Measurements from ENCODE around the gene TLE1. TPM values are rescaled to one million over a fixed set of nuclear protein-coding genes. Genes with fewer than 3 reads are reported as not detected.
A peak's percentile ranks its signal among the peaks of the same experiment; 100 is the strongest.

Gene TLE1
- total and polyA plus RNA-seq, 2 of the 4 experiments (the other 2 are of a cell fraction): 36.0 to 51.0 TPM

GRCh38 chr9:81559709-81560108 lies 129.6 kb downstream of the TLE1 start:
- Histone ChIP-seq H3K9ac (ENCODE audit: low read depth, low read length) (no peak overlapping the region), H3K4ac (ENCODE audit: low read depth, low read length) (peak overlapping the region; percentile 90), H3K14ac (replicated peaks; ENCODE audit: low read depth, low read length) (peak overlapping the region; percentile 80), H2AFZ (replicated peaks; ENCODE audit: low read length, poor library complexity) (peak overlapping the region; percentile 60), H2BK5ac (ENCODE audit: low read depth, low read length, poor library complexity, severe bottlenecking) (peak overlapping the region; percentile 61), H2AK5ac (ENCODE audit: low read depth, low read length) (peak overlapping the region; percentile 86), H3K18ac (ENCODE audit: low read depth, low read length) (peak overlapping the region; percentile 96), H3K27me3 (ENCODE audit: control insufficient read depth, insufficient read depth, low read length) (no peaks in the 10 kb centered on the region), H4K8ac (ENCODE audit: low read depth in 2 of 2, low read length in 2 of 2) (peak overlapping the region; percentile 20 to 84; a peak in 3 of 4 replicates), H3K4me3 (ENCODE audit: insufficient read depth, low read depth, low read length) (no peak overlapping the region), H3K4me1 (ENCODE audit: control insufficient read depth, insufficient read depth, low read length) (peaks cover 25% of the 10 kb centered on the region), H3K27ac (ENCODE audit: insufficient read depth, low read length) (peak overlapping the region; percentile 69), H3K4me2 (ENCODE audit: low read depth, low read length) (peak overlapping the region; percentile 5), H2BK15ac (ENCODE audit: low read depth, low read length) (peak overlapping the region; percentile 85), H3K36me3 (ENCODE audit: control insufficient read depth, insufficient read depth, low read length) (no peaks in the 10 kb centered on the region), H3K56ac (ENCODE audit: extremely low read depth, insufficient read depth, low read length) (peak overlapping the region; percentile 59; the same call in 1 of the 2 replicates), H4K5ac (ENCODE audit: low read depth, low read length) (peak overlapping the region; percentile 43), H3K79me1 (ENCODE audit: low read depth in 1 of 2, low read length in 2 of 2) (no peaks in the 10 kb centered on the region), H3K9me3 (ENCODE audit: control insufficient read depth, insufficient read depth, low read length) (no peaks in the 10 kb centered on the region), H3K9me1 (ENCODE audit: insufficient read depth, low read length) (peaks cover 22% of the 10 kb centered on the region), H4K91ac (ENCODE audit: insufficient read depth, low read depth, low read length) (peak overlapping the region; percentile 90), H2BK20ac (ENCODE audit: low read depth, low read length) (peak overlapping the region; percentile 97), H2BK120ac (ENCODE audit: low read depth, low read length) (peak overlapping the region; percentile 96), H2AK9ac (replicated peaks; ENCODE audit: low read depth, low read length, poor library complexity) (peak overlapping the region; percentile 68), H3K23ac (ENCODE audit: low read depth, low read length) (peak overlapping the region; percentile 83), H4K20me1 (ENCODE audit: insufficient read depth, low read length) (no peaks in the 10 kb centered on the region)
- intact Hi-C loops (cut with micrococcal nuclease): loop anchor here (2.0 to 5.0 kb wide), 2 partner anchors 75 to 167 kb away; no protein-coding TSS in a partner anchor
- CTCF ChIA-PET: no interaction called here
- WGBS, 2 experiments (ENCODE audit: extremely low coverage in 2 of 2, insufficient read length in 1 of 2): 0% methylated on average over 1 of the region's 4 CpGs; no CpG with 5 or more reads in 1 of the 2 experiments
- dilution Hi-C loops (cut with HindIII; ENCODE audit: low sequenced_read_pairs, unreplicated experiment): no loop called here
- in situ Hi-C loops (cut with MboI; ENCODE audit: low sequenced_read_pairs): no loop called here
- POLR2A ChIA-PET (ENCODE audit: unreplicated experiment): no interaction called here
- peak; percentile 79 for TF ChIP-seq FOS (IDR thresholded peaks at IDR 0.05; ENCODE audit: low read depth, low read length)
- 0 out of 2 replicates have a peak, but pooled peaks have one; percentile 22 for TF ChIP-seq NFE2L2 (IDR thresholded peaks at IDR 0.05; ENCODE audit: low read depth, low read length)
- no peak for TF ChIP-seq USF2 (IDR thresholded peaks at IDR 0.05; ENCODE audit: low read depth, low read length)
- TF ChIP-seq MAFK (IDR thresholded peaks at IDR 0.05; ENCODE audit: low read depth, low read length): peak; percentile 29; the same call in 1 of the 2 replicates
- no peak for TF ChIP-seq CHD1 (IDR thresholded peaks at IDR 0.05; ENCODE audit: low read depth, low read length)
- peak; percentile 69 for TF ChIP-seq RCOR1 (IDR thresholded peaks at IDR 0.05; ENCODE audit: insufficient replicate concordance, low read length)
- no peak for TF ChIP-seq SMC3 (IDR thresholded peaks at IDR 0.05; ENCODE audit: low read depth, low read length)
- TF ChIP-seq MAZ (IDR thresholded peaks at IDR 0.05; ENCODE audit: borderline replicate concordance, low read depth, low read length): peak; percentile 19; the same call in 1 of the 2 replicates
- TF ChIP-seq POLR2A (IDR thresholded peaks at IDR 0.05; ENCODE audit: low read depth, low read length): no peak
- TF ChIP-seq RFX5 (IDR thresholded peaks at IDR 0.05; ENCODE audit: low read depth, low read length): no peak
- TF ChIP-seq ELK1 (IDR thresholded peaks at IDR 0.05; ENCODE audit: borderline replicate concordance, low read depth, low read length): no peak
- no peak for TF ChIP-seq MXI1 (IDR thresholded peaks at IDR 0.05; ENCODE audit: borderline replicate concordance, low read depth, low read length)
- TF ChIP-seq CEBPB (IDR thresholded peaks at IDR 0.05; ENCODE audit: low read depth, low read length): no peak
- TF ChIP-seq BHLHE40 (IDR thresholded peaks at IDR 0.05; ENCODE audit: low read depth, low read length): no peak
- peak; percentile 22; the same call in 1 of the 2 replicates for TF ChIP-seq RAD21 (IDR thresholded peaks at IDR 0.05; ENCODE audit: low read length)
- no peak for TF ChIP-seq CTCF (conservative IDR thresholded peaks at IDR 0.05; ENCODE audit: low read depth, low read length)
- ATAC-seq (ENCODE audit: low read depth): peak; percentile 91
- peak; percentile 95 for DNase-seq
- BruUV-seq (replicated peaks): no TSS peak

All from IMR-90 (cell line).